ENCODE data around the gene CAV3.
A peak's percentile ranks its signal among the peaks of the same experiment; 100 is the strongest.

Gene CAV3

DNA sequence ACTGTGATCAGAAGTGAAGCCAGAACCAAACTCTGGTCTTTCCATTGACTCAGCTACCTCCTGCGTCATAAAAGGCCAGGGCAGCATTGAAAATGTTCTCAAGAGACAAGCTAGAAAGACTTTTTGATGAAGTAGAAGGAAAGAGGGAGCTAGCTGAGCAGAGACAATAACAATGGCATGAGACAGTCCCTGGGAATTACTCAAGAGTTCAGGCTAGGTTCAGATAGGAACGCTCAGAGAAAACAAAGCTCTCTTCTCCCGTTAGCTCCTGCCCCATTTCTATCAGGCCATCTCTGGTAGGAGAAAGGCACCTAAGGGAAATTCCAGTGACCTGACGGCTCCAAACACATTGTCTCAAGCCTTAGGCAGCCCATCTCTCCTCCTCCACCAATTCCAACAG lies 42.8 kb downstream of the CAV3 start:
- peak; percentile 92 for DNase-seq (ENCODE audit: low read depth)
- TF ChIP-seq CTCF (conservative IDR thresholded peaks at IDR 0.05; ENCODE audit: low read depth, low read length) = no peak
- no peak overlapping the region for H3K4me3 ChIP-seq (ENCODE audit: low read depth, low read length)

DNA sequence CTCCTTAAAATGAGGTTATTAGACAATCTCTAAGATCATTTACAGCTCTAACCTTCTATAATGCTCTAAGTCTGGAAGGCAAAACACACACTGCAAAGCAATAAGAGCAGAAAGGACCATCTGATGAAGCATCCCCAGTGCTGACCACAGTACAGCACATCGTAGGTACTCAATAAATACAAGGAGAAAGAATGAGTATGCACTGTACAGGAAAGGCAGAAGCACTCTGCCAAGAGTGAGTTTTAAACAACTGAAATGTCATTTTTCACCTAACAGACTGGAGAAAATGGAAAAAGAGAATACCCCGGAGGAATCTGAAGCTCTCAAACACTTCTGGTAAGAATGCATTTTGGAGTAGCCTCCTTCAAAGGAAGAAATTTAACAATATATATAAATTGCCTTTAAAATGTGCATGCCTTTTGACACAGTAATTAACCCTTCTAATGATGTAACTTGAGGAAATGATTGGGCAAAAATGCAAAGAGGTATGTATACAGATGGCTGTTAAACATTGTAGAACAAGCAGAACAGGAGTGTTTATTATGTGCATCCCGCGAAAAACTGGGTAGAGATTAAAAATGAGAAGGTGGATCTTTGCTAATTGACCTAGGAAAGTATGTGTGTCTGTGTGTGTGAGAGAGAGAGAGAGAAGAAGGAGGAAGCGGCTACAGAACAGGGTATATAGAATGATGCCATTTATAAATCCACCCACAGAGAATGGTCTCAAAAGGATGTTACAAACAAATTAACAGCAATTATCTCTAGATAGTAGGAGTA lies 43.8 kb downstream of the CAV3 start:
- TF ChIP-seq CTCF (conservative IDR thresholded peaks at IDR 0.05; ENCODE audit: low read depth, low read length) = no peak
- no peak overlapping the region for H3K4me3 ChIP-seq (ENCODE audit: low read depth, low read length)
- DNase-seq (ENCODE audit: low read depth) = no peak

- no peak for TF ChIP-seq CTCF (conservative IDR thresholded peaks at IDR 0.05; ENCODE audit: low read depth, low read length)
- no peak overlapping the region for H3K4me3 ChIP-seq (ENCODE audit: low read depth, low read length)
- DNase-seq (ENCODE audit: low read depth) = peak; percentile 38
These were observed 44.3 kb downstream of the CAV3 start for GRCh38 chr3:8777978-8778267.

DNA sequence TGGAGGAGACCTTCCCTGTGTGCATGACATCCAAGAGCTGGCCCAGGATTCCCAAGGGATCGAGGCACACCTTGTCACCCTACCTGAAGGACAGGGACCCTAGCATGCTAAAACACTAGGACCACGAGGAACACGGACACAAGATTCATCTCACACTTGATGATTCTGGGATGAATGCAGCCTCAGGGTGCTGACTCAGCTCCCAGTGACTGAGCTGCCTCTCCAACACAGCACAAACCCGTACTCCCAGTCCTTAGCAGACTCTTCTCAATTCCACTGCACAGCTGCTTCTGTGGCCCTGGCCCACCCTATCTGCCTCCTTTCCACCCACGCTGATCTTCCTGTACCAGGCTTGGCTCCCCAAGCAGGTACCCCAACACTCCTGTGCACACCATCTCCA lies 44.9 kb downstream of the CAV3 start:
- no peak overlapping the region for H3K4me3 ChIP-seq (ENCODE audit: low read depth, low read length)
- DNase-seq (ENCODE audit: low read depth) = no peak
- no peak for TF ChIP-seq CTCF (conservative IDR thresholded peaks at IDR 0.05; ENCODE audit: low read depth, low read length)

- H3K4me3 ChIP-seq (ENCODE audit: low read depth, low read length) = no peak overlapping the region
- DNase-seq (ENCODE audit: low read depth) = no peak
- TF ChIP-seq CTCF (conservative IDR thresholded peaks at IDR 0.05; ENCODE audit: low read depth, low read length) = no peak
These were observed 46.7 kb downstream of the CAV3 start for GRCh38 chr3:8780279-8780678.

DNA sequence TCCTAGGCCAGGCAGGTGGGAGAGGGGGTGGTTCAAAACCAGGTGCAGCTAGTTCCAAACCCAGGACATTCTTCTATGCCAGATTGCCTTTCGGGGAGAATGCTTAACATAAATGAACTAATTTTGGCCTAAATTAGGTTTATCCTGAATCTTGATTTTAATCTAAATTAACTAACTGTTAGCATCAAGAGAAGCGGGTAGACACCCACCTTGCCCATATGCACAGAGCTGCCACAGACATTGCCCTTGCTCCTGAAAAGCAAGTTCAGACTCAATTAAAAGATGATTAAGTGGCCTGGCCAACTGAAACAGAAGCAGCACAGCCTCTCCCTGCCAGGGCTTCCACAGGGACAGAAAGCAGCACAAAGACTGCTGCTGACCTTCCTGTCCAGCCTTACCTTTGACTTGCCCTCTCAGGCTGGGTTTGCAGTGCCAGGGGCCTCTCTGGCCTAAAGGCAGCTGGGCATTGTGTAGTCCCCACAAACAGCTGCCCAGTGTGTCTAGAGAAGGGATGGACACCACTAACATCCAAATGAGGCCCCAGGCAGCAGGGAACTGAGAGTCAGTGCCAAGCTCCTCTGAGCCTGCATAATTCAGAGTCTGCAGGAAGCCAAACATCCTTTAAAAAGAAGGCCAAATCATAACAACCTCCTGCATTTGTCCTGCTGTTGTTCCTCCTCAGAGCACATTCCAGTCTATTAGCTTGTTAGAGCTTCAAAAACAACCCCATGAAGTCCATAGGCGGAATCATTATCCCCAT lies 51.3 kb downstream of the CAV3 start:
- TF ChIP-seq CTCF (conservative IDR thresholded peaks at IDR 0.05; ENCODE audit: low read depth, low read length) = no peak
- no peak overlapping the region for H3K4me3 ChIP-seq (ENCODE audit: low read depth, low read length)
- peak; percentile 61 for DNase-seq (ENCODE audit: low read depth)

DNA sequence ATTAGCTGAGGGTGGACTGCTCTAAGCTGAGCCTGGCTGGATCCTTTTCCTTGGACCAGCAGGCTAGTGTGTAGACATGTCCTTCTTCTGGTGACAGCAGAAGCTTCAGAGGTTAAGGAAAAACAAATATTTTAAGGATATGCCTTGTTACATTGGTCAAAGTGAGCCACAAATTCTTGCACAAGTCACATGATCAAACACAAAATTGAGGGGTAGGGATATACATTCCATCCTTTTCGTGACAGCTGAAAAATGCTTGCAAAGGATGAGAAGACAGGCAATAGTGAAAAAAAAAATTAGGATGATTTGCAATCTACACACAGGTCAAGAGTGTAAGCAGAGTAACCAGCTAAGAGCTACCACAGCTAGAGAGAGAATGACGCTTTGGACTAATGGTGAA lies 56.9 kb downstream of the CAV3 start:
- no peak overlapping the region for H3K4me3 ChIP-seq (ENCODE audit: low read depth, low read length)
- no peak for TF ChIP-seq CTCF (conservative IDR thresholded peaks at IDR 0.05; ENCODE audit: low read depth, low read length)
- no peak for DNase-seq (ENCODE audit: low read depth)

Measured in choroid plexus epithelial cell (primary cell).